PC-9 (cell line): ENCODE results near the gene ZNF341. TPM values are rescaled to one million over a fixed set of nuclear protein-coding genes. Genes with fewer than 3 reads are reported as not detected.
A peak's percentile ranks its signal among the peaks of the same experiment; 100 is the strongest.

ENCODE experiments used
- BruUV-seq: library from RNA; stranded (reverse); fragments of 400-500 nt; replicated peaks from 2 replicates; lab custom pipeline; 2021; lab: Mats Ljungman, UMichigan
- CTCF ChIA-PET: fragments of 300-600 bp; sonication (Branson Sonifier 250); formaldehyde crosslinking; loops from one replicate; lab custom pipeline; 2022; ENCODE audit warnings: antibody characterized with exemption; lab: Charles Lee
- POLR2A ChIA-PET: fragments of 300-600 bp; sonication (Branson Sonifier 250); formaldehyde crosslinking; loops from one replicate; lab custom pipeline; 2022; ENCODE audit warnings: antibody characterized with exemption; ENCODE audit not compliant: unreplicated experiment; lab: Charles Lee
- DNase-seq, 2 experiments: peaks; one replicate each; pipeline versions ENCODE4 v3.0.0 to v3.0.0-alpha.2; 2015 to 2022; ENCODE audit warnings: mixed read lengths in 1 of 2
- H2AFZ ChIP-seq: fragments of 200-600 bp; sonication (generic); 2 replicates; pipeline ENCODE4 v1.8.1; 2017; ENCODE audit warnings: antibody characterized with exemption
- H3F3A ChIP-seq: fragments of 200-600 bp; sonication (generic); 2 replicates; pipeline ENCODE4 v1.8.1; 2017; ENCODE audit warnings: antibody characterized with exemption, mild to moderate bottlenecking, low read depth; ENCODE audit not compliant: insufficient read depth
- H3K27ac ChIP-seq: fragments of 200-600 bp; sonication (generic); 2 replicates; pipeline ENCODE4 v1.6.1; 2016; ENCODE audit warnings: mixed run types
- H3K27me3 ChIP-seq: fragments of 200-600 bp; sonication (generic); 2 replicates; pipeline ENCODE4 v1.6.1; 2016; ENCODE audit warnings: low read depth, mixed run types; ENCODE audit not compliant: insufficient read depth
- H3K36me3 ChIP-seq: fragments of 200-600 bp; sonication (generic); 2 replicates; pipeline ENCODE4 v1.6.1; 2016; ENCODE audit warnings: low read depth, mixed run types
- H3K4me1 ChIP-seq: fragments of 200-600 bp; sonication (generic); replicated peaks from 2 replicates; pipeline ENCODE4 v1.6.1; 2016; ENCODE audit warnings: mixed run types; ENCODE audit not compliant: insufficient read depth
- H3K4me2 ChIP-seq: fragments of 200-600 bp; sonication (generic); 2 replicates; pipeline ENCODE4 v1.6.1; 2017; ENCODE audit warnings: mixed run types
- H3K4me3 ChIP-seq: fragments of 200-600 bp; sonication (generic); 2 replicates; pipeline ENCODE4 v1.6.1; 2016; ENCODE audit warnings: mixed run types
- H3K79me2 ChIP-seq: fragments of 200-600 bp; sonication (generic); 2 replicates; pipeline ENCODE4 v1.6.1; 2017; ENCODE audit warnings: low read depth, mixed run types
- H3K9me2 ChIP-seq: fragments of 200-600 bp; sonication (generic); 2 replicates; pipeline ENCODE4 v1.8.1; 2017; ENCODE audit warnings: mild to moderate bottlenecking; ENCODE audit not compliant: insufficient read depth
- H3K9me3 ChIP-seq: fragments of 200-600 bp; sonication (generic); 2 replicates; pipeline ENCODE4 v1.8.1; 2016; ENCODE audit warnings: low read depth; ENCODE audit not compliant: insufficient read depth
- H4K20me1 ChIP-seq: fragments of 200-600 bp; sonication (generic); 2 replicates; pipeline ENCODE4 v1.8.1; 2017; ENCODE audit not compliant: insufficient read depth
- EZH2 ChIP-seq: fragments of 200-600 bp; sonication (generic); IDR thresholded peaks from 2 replicates; pipeline ENCODE4 v1.8.0; 2017; ENCODE audit warnings: antibody characterized with exemption, low read depth
- intact Hi-C: fragments of 100-400 bp; cut with micrococcal nuclease; formaldehyde crosslinking; loops from one replicate; pipeline ENCODE4 v1.10.0; 2022; ENCODE audit not compliant: unreplicated experiment
- total RNA-seq: library from RNA; stranded (reverse); gene quantifications from 2 replicates; pipeline ENCODE4 v1.2.3, GENCODE V29; 2021
- TF ChIP-seq, protein P1 (sequence below): fragments of 200-600 bp; sonication (generic); conservative IDR thresholded peaks from 2 replicates; pipeline ENCODE4 v1.6.1; 2017; ENCODE audit warnings: mixed run types, antibody characterized with exemption, mild to moderate bottlenecking, moderate library complexity

The ZNF341 gene
- total RNA-seq, 1 experiment from 2014 or later = 5.6 TPM

DNA sequence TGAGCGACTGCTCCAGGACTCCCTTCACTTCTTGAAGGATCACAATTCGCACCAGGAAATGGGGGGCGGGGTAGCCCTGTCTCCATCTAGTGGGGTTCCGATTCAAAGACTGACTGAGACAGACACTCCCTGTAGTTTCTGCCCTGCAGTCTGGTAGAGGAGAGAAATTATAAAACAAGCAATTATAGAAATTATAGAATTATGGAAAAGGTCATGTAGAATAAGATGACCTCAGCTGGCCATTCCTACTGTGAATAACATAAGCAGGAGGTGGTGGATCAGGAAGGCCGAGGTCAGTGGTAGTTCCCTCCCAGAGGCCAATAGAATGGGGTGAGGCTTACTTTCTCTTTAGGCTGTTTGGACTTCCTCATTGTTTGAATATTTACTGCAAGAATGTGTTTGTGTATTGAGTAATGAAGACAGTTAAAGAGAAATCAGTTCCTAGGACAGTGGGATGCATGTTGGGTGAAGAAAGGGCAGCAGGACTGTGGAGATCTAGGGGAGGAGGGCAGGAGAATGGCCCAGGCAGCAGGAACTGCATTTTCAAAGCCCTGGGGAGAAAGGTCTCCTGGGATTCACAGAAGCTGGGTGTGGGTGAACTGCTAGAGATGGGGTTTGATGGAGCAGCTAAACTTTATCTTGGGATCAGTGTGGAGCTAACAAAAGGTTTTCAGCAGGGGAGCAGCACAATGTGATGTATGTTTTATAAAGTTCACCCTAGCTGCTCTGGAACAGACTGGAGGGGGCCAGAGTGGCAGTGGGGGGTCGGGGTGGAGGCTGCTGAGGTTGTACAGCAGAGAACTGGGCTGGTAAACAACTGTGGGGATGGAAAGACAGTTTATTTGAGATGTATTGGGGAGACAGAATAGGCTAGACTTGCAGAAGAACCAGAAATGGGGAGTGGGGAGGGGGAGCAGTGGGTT, 2.1 kb downstream of the ZNF341 start:
- H3K9me3 ChIP-seq = peaks cover 15% of the 10 kb centered on the region
- H2AFZ ChIP-seq = peak overlapping the region; percentile 39; the same call in 1 of the 2 replicates
- H3K79me2 ChIP-seq = peaks cover 24% of the 10 kb centered on the region
- TF ChIP-seq EZH2 = no peak
- TF ChIP-seq, protein P1, sequence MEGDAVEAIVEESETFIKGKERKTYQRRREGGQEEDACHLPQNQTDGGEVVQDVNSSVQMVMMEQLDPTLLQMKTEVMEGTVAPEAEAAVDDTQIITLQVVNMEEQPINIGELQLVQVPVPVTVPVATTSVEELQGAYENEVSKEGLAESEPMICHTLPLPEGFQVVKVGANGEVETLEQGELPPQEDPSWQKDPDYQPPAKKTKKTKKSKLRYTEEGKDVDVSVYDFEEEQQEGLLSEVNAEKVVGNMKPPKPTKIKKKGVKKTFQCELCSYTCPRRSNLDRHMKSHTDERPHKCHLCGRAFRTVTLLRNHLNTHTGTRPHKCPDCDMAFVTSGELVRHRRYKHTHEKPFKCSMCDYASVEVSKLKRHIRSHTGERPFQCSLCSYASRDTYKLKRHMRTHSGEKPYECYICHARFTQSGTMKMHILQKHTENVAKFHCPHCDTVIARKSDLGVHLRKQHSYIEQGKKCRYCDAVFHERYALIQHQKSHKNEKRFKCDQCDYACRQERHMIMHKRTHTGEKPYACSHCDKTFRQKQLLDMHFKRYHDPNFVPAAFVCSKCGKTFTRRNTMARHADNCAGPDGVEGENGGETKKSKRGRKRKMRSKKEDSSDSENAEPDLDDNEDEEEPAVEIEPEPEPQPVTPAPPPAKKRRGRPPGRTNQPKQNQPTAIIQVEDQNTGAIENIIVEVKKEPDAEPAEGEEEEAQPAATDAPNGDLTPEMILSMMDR = no peak
- no peaks in the 10 kb centered on the region for H3K9me2 ChIP-seq
- H4K20me1 ChIP-seq = no peaks in the 10 kb centered on the region
- H3F3A ChIP-seq = peaks cover 49% of the 10 kb centered on the region
- H3K4me2 ChIP-seq = peak overlapping the region; percentile 85
- H3K4me3 ChIP-seq = peak overlapping the region; percentile 64; the same call in 1 of the 2 replicates
- peaks cover 46% of the 10 kb centered on the region for H3K4me1 ChIP-seq
- CTCF ChIA-PET = interaction anchor here (0.7 kb wide), 1 partner anchor 1574 kb away, joined by 6 read pairs; no protein-coding TSS in a partner anchor
- no peaks in the 10 kb centered on the region for H3K27me3 ChIP-seq
- peaks cover 9% of the 10 kb centered on the region; the same call in 1 of the 2 replicates for H3K36me3 ChIP-seq
- DNase-seq = peak; percentile 80 to 99
- intact Hi-C loops = loop anchor here (1.0 to 5.0 kb wide), 10 partner anchors 44 to 378 kb away; partner anchors contain the start of genes CDK5RAP1, CHMP4B, EIF2S2 and NECAB3
- POLR2A ChIA-PET = interaction anchor here (0.6 to 1.9 kb wide), 4 partner anchors 14 to 378 kb away, joined by 3 to 36 read pairs (median 10); partner anchors contain the start of genes EIF2S2 and PXMP4
- H3K27ac ChIP-seq = peak overlapping the region; percentile 94
- no TSS peak for BruUV-seq

DNA sequence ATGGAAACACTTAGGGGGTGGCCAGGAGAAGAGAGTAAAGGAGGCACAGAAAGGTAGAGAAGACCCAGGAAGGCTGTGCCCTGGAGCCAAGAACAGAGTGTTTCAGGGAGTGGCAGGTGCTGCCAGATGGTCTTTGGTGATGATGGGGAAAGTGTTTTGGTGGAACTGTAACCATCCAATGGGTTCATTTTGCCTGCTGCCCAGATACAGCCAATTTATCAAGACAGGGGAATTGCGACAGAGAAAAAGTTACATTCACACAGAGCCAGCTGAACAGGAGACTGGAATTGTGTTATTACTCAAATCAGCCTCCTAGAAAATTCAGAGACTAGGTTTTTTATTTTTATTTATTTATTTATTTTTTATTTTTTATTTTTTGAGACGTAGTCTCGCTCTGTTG, 5.2 kb downstream of the ZNF341 start:
- Histone ChIP-seq H3K4me3 (no peak overlapping the region), H3K27ac (no peak overlapping the region), H3K4me1 (peaks cover 29% of the 10 kb centered on the region), H3K79me2 (peaks cover 24% of the 10 kb centered on the region), H3K9me3 (peaks cover 15% of the 10 kb centered on the region), H2AFZ (no peak overlapping the region), H3K4me2 (no peak overlapping the region), H3F3A (peaks cover 31% of the 10 kb centered on the region), H4K20me1 (no peaks in the 10 kb centered on the region), H3K36me3 (peaks cover 9% of the 10 kb centered on the region; the same call in 1 of the 2 replicates), H3K27me3 (no peaks in the 10 kb centered on the region), H3K9me2 (no peaks in the 10 kb centered on the region)
- no peak for TF ChIP-seq EZH2
- TF ChIP-seq, protein P1 = no peak
- intact Hi-C loops = no loop called here
- CTCF ChIA-PET = no interaction called here
- POLR2A ChIA-PET = no interaction called here
- BruUV-seq = no TSS peak
- DNase-seq = no peak

DNA sequence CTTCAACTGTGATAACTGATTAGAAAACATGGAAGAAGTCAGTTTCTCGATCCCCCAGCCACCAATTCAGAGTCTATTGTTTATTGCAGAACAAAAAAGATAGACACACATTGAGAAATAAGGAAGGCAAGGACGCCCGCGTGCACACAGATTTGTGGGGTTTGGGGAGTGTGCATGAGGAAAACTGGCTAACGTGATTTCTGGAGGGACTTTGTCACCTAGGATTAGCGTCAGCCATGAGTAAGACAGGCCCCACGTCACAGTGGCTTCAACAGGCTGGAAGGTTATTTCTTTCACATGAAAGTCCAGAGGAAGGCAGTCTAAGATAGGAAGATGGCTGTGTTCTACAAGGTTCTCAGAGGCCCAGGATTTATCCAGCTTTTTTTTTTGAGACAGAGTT, 7.7 kb downstream of the ZNF341 start:
- H3K4me2 ChIP-seq = no peak overlapping the region
- H4K20me1 ChIP-seq = no peaks in the 10 kb centered on the region
- intact Hi-C loops = no loop called here
- H3K27me3 ChIP-seq = no peaks in the 10 kb centered on the region
- H3K9me2 ChIP-seq = no peaks in the 10 kb centered on the region
- H3K9me3 ChIP-seq = peaks cover 15% of the 10 kb centered on the region
- ChIA-PET POLR2A (no interaction called here), CTCF (interaction anchor here (0.6 kb wide), 1 partner anchor 14 kb away, joined by 3 read pairs; no protein-coding TSS in a partner anchor)
- H3F3A ChIP-seq = peaks cover 12% of the 10 kb centered on the region; the same call in 1 of the 2 replicates
- BruUV-seq = no TSS peak
- no peak for DNase-seq
- H2AFZ ChIP-seq = no peak overlapping the region
- TF ChIP-seq EZH2 = no peak
- TF ChIP-seq, protein P1 = no peak
- peaks cover 24% of the 10 kb centered on the region for H3K79me2 ChIP-seq
- H3K4me1 ChIP-seq = peaks cover 11% of the 10 kb centered on the region
- H3K36me3 ChIP-seq = peaks cover 9% of the 10 kb centered on the region; the same call in 1 of the 2 replicates
- H3K4me3 ChIP-seq = no peak overlapping the region
- H3K27ac ChIP-seq = no peak overlapping the region
